ENCODE results near the gene IRF9. TPM values are rescaled to one million over a fixed set of nuclear protein-coding genes. Genes with fewer than 3 reads are reported as not detected.

The IRF9 gene
- total and polyA plus RNA-seq, 2 experiments from 2014 or later: 8.2 to 8.4 TPM

- H3K36me3 Mint-ChIP-seq (ENCODE audit: low read depth): peaks cover 49% of the 10 kb centered on the region
- H3K27ac Mint-ChIP-seq: no peak overlapping the region
Observed at GRCh38 chr14:24122898-24123297, 38.2 kb upstream of the IRF9 start.

More at GRCh38 chr14:24122898-24123297, 38.2 kb upstream of the IRF9 start:
- Mint-ChIP-seq H3K27me3 (ENCODE audit: insufficient read depth, low read depth, poor library complexity) (no peaks in the 10 kb centered on the region), H3K4me3 (no peak overlapping the region), H3K4me1 (no peaks in the 10 kb centered on the region), H3K9me3 (no peaks in the 10 kb centered on the region)
- Histone ChIP-seq H3K4me1 (ENCODE audit: insufficient read depth) (no peaks in the 10 kb centered on the region), H4K20me1 (replicated peaks; ENCODE audit: insufficient read depth) (no peaks in the 10 kb centered on the region; the same call in 1 of the 2 replicates), H2AFZ (no peak overlapping the region), H3K4me2 (no peak overlapping the region), H3K27ac (ENCODE audit: low read depth) (no peak overlapping the region), H3K27me3 (ENCODE audit: insufficient read depth) (no peaks in the 10 kb centered on the region), H3K9me2 (ENCODE audit: insufficient read depth) (no peaks in the 10 kb centered on the region), H3K36me3 (ENCODE audit: insufficient read depth) (peaks cover 18% of the 10 kb centered on the region; the same call in 1 of the 2 replicates), H3K4me3 (no peak overlapping the region), H3K79me2 (replicated peaks; ENCODE audit: insufficient read depth) (no peaks in the 10 kb centered on the region), H3F3A (replicated peaks; ENCODE audit: low read depth) (no peaks in the 10 kb centered on the region)
- TF ChIP-seq REST (IDR thresholded peaks at IDR 0.05; ENCODE audit: unreplicated experiment): no peak
- TF ChIP-seq STAT1 (IDR thresholded peaks at IDR 0.05; ENCODE audit: unreplicated experiment): no peak
- TF ChIP-seq ZNF462 (CRISPR knock-in tag; IDR thresholded peaks at IDR 0.05): no peak
- TF ChIP-seq ZNF331 (CRISPR knock-in tag; IDR thresholded peaks at IDR 0.05; ENCODE audit: low read depth): no peak
- no peak for TF ChIP-seq CREB1 (CRISPR knock-in tag; IDR thresholded peaks at IDR 0.05; ENCODE audit: low read depth)
- TF ChIP-seq ETS1 (IDR thresholded peaks at IDR 0.05): no peak
- TF ChIP-seq JUNB (IDR thresholded peaks at IDR 0.05; ENCODE audit: unreplicated experiment): no peak
- no peak for TF ChIP-seq ZNF114 (CRISPR knock-in tag; IDR thresholded peaks at IDR 0.05)
- no peak for TF ChIP-seq EZH2phosphoT487 (IDR thresholded peaks at IDR 0.05; ENCODE audit: unreplicated experiment)
- no peak for TF ChIP-seq CTCF (conservative IDR thresholded peaks at IDR 0.05; ENCODE audit: low read depth in 2 of 2)
- DNase-seq (ENCODE audit: low spot score) (no peak), ATAC-seq (no peak)

Measured in GM23338 (cell line).